Inferior parietal cortex (tissue), 1 donor: ENCODE data around the gene NBAS.

ENCODE experiments used
- DNase-seq: peaks from one replicate; pipeline ENCODE4 v3.0.0-alpha.2; 2016; ENCODE audit errors: extremely low spot score

The NBAS gene

GRCh38 chr2:15591373-15591691 lies 30.2 kb upstream of the NBAS start:
- no peak for DNase-seq

DNA sequence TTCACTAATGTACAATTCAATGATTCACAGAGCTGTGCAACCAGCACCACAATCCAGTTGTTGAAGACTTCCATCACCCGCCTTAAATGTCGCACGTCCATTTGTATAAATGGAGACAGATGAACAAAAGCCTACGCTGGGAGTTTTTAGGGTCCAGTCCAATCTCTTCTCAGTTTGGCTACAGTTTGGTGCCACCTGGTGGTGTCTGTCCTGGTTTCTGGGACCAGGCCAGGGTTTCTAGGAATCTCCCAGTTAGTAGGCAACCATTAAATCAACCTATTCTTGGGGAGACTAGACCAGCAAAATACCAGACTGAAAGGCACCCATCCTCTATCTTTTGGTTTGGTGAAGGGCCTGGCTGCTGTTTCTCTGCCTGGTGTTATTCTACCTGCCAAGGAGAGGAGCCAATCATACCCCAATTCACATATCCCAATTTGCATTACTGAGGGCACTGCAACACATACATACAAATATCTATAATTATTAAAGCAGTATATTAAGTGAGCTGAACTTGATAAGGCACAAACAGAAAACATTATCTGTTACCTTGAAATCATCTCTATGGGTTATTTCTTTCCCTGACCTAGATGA lies 27.3 kb upstream of the NBAS start:
- DNase-seq = peak; percentile 83

- DNase-seq = no peak
These were observed 23.8 kb upstream of the NBAS start for GRCh38 chr2:15584767-15585469.

- DNase-seq = no peak
These were observed 23.2 kb upstream of the NBAS start for GRCh38 chr2:15584316-15584715.

DNA sequence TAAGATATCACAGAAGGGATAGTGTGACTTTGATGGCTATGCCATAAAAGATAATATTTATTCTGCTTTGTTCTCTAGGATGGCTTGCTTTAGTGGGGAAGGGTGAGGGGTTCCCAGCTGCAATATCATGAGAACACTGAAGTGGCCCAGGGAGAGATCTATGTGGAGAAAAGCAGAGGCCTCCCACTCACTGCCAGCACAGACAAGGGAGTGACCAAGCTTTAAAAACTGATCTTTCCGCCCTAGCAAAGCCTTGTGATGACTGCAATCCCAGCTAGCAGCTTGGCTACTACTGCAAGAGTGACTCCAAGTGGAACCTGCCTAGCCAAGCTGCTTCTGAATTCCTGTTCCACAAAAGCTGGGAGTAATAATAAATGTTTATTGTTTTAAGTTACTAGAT lies 22.7 kb upstream of the NBAS start:
- DNase-seq = no peak

GRCh38 chr2:15582710-15583357 lies 21.7 kb upstream of the NBAS start:
- DNase-seq = no peak

GRCh38 chr2:15580451-15580850 lies 19.3 kb upstream of the NBAS start:
- DNase-seq = no peak

DNA sequence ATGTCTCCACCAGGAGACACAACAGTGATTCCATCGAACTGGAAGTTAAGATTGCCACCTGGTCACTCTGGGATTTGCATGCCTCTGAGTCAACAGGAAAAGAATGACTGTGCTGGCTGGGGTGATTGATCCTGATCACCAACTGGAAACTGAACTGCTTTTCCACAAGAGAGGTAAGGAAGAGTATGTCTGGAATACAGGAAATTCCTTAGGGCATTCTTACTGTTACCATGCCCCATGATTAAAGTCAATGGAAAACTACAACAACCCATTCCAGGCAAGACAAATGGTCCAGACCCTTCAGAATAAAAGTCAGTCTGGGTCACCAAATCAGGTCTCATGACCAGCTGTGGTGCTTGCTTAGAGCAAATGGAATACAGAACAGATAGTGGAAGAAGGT lies 18.5 kb upstream of the NBAS start:
- no peak for DNase-seq

GRCh38 chr2:15577071-15577735 lies 16.1 kb upstream of the NBAS start:
- DNase-seq = peak; percentile 94

DNA sequence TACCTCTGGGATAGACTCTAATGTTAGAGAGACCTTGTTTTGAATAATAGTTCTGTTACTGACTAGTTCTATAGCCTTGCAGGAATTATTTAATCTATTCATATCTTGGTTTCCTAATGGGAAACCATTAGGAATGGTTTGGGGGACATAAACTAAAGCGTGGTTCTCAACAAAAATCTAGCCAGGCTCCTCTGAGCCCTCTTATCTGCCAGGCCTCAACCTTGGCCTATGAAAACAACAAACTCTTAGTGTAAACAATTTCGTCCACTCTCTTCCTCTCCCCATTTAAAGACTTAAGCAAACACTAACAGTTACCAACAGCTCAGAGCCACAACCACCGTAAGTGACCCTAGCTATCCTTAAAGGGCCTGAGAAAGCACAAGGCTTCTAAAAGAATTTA lies 10.6 kb upstream of the NBAS start:
- no peak for DNase-seq

DNA sequence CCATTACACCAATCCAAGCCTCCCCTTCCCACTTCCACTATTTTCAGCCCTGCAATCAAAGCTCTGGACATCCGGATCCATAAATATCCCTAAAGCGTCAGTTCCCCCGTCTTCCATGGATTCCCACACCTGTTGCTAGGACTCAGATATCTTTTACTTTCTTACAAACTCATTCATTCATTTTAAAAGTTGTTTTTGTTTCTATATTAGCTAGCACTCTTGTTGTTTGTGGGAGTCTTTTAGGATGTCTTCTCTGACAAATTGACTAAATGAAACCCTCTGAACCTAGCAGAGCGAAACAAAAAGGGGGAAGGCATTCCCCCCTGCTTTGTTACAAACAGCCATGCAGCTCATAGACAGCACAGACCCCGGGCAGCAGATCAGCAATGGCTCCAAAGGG lies 9.0 kb upstream of the NBAS start:
- DNase-seq = no peak

DNA sequence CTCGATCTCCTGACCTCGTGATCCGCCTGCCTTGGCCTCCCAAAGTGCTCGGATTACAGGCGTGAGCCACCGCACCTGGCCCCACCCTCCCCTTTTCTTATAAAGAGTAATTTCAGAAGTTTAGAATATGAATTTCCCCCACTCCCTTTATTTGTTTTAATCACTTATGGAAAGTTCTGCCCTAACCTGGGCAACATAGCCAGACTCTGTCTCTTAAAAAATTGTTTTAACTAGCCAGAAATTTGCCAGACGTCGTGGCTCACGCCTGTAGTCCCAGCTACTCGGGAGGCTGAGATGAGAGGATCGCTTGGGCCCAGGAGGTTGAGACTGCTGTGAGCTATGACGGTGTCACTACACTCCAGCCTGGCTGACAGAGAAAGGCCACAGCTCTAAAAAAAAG lies 7.7 kb upstream of the NBAS start:
- no peak for DNase-seq

DNA sequence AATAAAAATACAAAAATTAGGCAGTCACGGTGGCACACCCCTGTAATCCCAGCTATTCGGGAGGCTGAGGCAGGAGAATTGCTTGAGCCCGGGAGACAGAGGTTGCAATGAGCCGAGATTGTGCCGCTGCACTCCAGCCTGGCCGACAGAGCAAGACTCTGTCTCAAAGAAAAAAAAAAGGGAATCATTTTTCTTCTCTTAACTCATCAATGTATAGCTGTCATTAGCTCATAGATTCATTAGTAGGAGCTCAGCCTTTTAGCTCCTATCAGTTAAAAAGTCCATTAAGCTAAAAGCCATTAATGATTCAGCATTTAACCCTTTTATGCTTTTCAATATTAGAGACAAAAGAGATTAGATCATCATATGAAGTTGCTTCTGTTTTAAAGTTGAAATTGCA lies 5.8 kb upstream of the NBAS start:
- no peak for DNase-seq

- no peak for DNase-seq
These were observed 5.0 kb upstream of the NBAS start for GRCh38 chr2:15565994-15566671.

GRCh38 chr2:15565392-15565791 lies 4.3 kb upstream of the NBAS start:
- DNase-seq = no peak

- DNase-seq = no peak
These were observed 2.3 kb upstream of the NBAS start for GRCh38 chr2:15563227-15564100.

- DNase-seq = no peak
These were observed 1.4 kb upstream of the NBAS start for GRCh38 chr2:15562354-15563031.

DNA sequence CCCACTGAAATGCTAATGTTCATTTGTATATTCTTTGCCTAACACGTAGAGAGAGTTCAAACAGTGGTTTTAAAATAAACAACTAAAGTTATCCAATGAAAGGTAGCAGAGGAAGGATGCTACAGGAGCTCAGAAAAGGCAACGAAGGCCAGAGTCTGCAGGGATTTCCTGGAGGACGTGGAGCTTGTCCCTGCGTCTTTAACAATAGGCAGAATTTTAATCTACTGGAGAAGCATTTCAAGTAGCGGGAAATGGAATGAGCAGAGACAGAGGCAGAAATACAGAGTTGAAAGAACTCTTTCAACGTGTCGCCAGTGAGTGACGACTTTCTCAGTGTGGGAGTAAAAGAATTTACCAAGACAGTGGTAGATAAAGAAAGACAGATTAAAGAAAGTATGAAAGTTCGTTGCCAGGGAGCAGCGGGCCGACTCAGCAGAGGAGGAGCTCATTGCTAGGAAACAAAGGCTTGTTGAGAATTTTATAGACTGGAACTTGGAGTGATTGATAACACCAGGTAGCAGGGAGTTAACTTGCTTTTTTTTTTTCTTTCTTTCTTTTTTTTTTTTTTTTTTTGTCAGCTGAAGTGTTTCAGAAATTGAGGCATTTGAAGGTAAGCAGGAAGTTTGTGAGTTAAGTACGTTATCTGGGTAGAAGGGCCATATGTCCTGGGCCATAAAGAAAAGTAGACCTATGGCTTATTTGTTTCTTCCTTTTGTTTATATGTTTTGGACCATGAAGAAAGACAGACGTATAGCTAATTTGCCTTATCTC lies 625 bp upstream of the NBAS start:
- DNase-seq = peak; percentile 65

DNA sequence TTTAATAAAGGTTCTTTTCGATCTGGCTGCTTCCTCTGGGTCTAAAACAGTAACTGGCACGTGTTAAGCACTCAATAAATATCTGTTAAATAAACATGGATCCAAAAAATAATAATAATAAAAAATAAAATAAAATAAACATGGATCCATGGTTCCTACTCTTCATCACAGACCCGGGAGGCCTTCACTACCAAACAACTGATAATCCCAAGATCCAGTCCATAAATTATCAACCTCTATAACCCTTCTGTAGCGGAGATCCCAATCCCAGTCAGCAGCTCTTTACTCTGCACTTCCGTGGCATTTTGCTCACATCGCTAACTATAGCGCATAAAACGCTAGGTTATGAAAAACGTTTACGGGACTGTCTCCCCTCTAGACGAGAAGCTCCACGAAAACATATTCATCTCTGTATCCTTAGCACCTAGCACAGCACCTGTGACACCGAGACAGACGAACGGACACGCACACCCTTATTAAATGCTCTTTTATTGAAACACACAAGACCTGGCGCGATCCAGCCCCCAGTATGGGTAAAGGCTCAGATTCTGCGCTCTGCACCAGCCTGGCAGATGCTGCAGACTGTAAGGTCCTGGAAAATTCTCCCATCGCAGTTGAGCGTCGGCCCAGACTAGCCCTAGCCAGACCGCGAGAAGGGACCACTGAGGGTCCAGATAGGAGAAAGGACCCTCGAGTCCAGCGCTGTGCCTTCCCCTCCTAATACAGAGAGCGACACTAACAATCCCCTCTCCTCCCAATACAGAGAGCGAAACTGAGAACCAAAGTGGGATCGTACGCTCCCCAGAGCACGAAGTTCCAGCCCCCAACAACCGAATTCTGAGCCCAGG lies 770 bp downstream of the NBAS start:
- peak; percentile 35 for DNase-seq
